Fibroblast of lung (primary cell): Measurements from ENCODE around the gene TBX3. TPM values are rescaled to one million over a fixed set of nuclear protein-coding genes. Genes with fewer than 3 reads are reported as not detected.
"Not testable (repeated sequence)": the region's sequence is repeated elsewhere in the genome, so short reads cannot be mapped to it uniquely, and the experiment has no call there.

Source experiments
- DNase-seq, 2 donors: peaks; one replicate each; pipeline versions ENCODE4 v3.0.0 to v3.0.0-alpha.2; 2010; ENCODE audit warnings: low read depth in 2 of 2
- H2AFZ ChIP-seq: 2 replicates; pipeline ENCODE4 v1.5.1; 2012; ENCODE audit warnings: low read length, control low read depth, inconsistent platforms
- H3K27ac ChIP-seq: 2 replicates; pipeline ENCODE4 v1.5.1; 2011; ENCODE audit warnings: low read length, control low read depth; ENCODE audit not compliant: insufficient read depth
- H3K27me3 ChIP-seq: 2 replicates; pipeline ENCODE4 v1.5.1; 2011; ENCODE audit warnings: mild to moderate bottlenecking, low read length; ENCODE audit not compliant: control insufficient read depth, insufficient read depth
- H3K36me3 ChIP-seq: 2 replicates; pipeline ENCODE4 v1.5.1; 2011; ENCODE audit warnings: low read length; ENCODE audit not compliant: control insufficient read depth, insufficient read depth
- H3K4me1 ChIP-seq: 2 replicates; pipeline ENCODE4 v1.5.1; 2011; ENCODE audit warnings: low read length; ENCODE audit not compliant: control insufficient read depth, insufficient read depth; ENCODE audit errors: extremely low read depth
- H3K4me2 ChIP-seq: 2 replicates; pipeline ENCODE4 v1.5.1; 2011; ENCODE audit warnings: low read length, control low read depth; ENCODE audit not compliant: insufficient read depth; ENCODE audit errors: extremely low read depth
- H3K4me3 ChIP-seq, 4 experiments: fragments of 200-600 bp in 1 of 4; sonication (generic) in 1 of 4; replicated peaks in 1 of 4; 2 replicates each; pipeline ENCODE4 v1.5.1; 2011 to 2016; ENCODE audit warnings: low read length in 4 of 4, low read depth in 3 of 4, mild to moderate bottlenecking in 3 of 4, control low read depth in 2 of 4, inconsistent platforms in 1 of 4, mixed read lengths in 1 of 4; ENCODE audit not compliant: insufficient read depth in 1 of 4; ENCODE audit errors: control extremely low read depth in 1 of 4
- H3K79me2 ChIP-seq: 2 replicates; pipeline ENCODE4 v1.5.1; 2012; ENCODE audit warnings: mild to moderate bottlenecking, low read length, inconsistent platforms; ENCODE audit not compliant: control insufficient read depth, insufficient read depth
- H3K9ac ChIP-seq: 2 replicates; pipeline ENCODE4 v1.5.1; 2011; ENCODE audit warnings: mild to moderate bottlenecking, low read length, control low read depth; ENCODE audit not compliant: insufficient read depth
- H3K9me3 ChIP-seq: 2 replicates; pipeline ENCODE4 v1.5.1; 2012; ENCODE audit warnings: low read depth, low read length; ENCODE audit not compliant: control insufficient read depth, insufficient read depth
- H4K20me1 ChIP-seq: 2 replicates; pipeline ENCODE4 v1.5.1; 2011; ENCODE audit warnings: low read length; ENCODE audit not compliant: control insufficient read depth, insufficient read depth; ENCODE audit errors: extremely low read depth
- CTCF ChIP-seq, 2 donors: IDR thresholded peaks in 1 of 2; conservative IDR thresholded peaks in 1 of 2; 1 replicate in 1 of 2; 2 replicates in 1 of 2; pipeline ENCODE4 v1.5.1; 2011 to 2012; ENCODE audit warnings: low read length in 2 of 2, control low read depth in 1 of 2, inconsistent platforms in 1 of 2, low read depth in 1 of 2, mild to moderate bottlenecking in 1 of 2
- EZH2 ChIP-seq: IDR thresholded peaks from 2 replicates; pipeline ENCODE4 v1.5.1; 2012; ENCODE audit warnings: low read length, control low read depth, mild to moderate bottlenecking; ENCODE audit errors: missing control alignments
- polyA plus RNA-seq, 2 donors: library from polyadenylated mRNA; depleted of rRNA in 1 of 2; stranded (reverse) in 1 of 2; unstranded in 1 of 2; fragments of >200 nt; gene quantifications; 2 replicates each; pipeline ENCODE4 v1.2.1, GENCODE V29; 2011 to 2012; ENCODE audit warnings: missing spikeins in 1 of 2
- total RNA-seq: library from RNA; depleted of rRNA; stranded (reverse); fragments of >200 nt; gene quantifications from 2 replicates; pipeline ENCODE4 v1.2.1, GENCODE V29; 2014

The TBX3 gene
- total and polyA plus RNA-seq, 2 donors (not counting 1 experiment from before 2014, with no cell fraction given) = 19.9 to 66.4 TPM

- H3K36me3 ChIP-seq = no peaks in the 10 kb centered on the region
- H3K4me3 ChIP-seq = no peak overlapping the region
- TF ChIP-seq EZH2 = no peak
- TF ChIP-seq CTCF (conservative IDR thresholded peaks at IDR 0.05 in 1 of 2, IDR thresholded peaks at IDR 0.05 in 1 of 2; ENCODE audit: low read depth in 1 of 2, low read length in 2 of 2) = no peak
- no peaks in the 10 kb centered on the region for H3K79me2 ChIP-seq
- no peak overlapping the region for H3K4me2 ChIP-seq
- H4K20me1 ChIP-seq = no peaks in the 10 kb centered on the region
- no peaks in the 10 kb centered on the region for H3K27me3 ChIP-seq
- H2AFZ ChIP-seq = no peak overlapping the region
- DNase-seq = no peak
- H3K9ac ChIP-seq = no peak overlapping the region
- H3K4me1 ChIP-seq = no peaks in the 10 kb centered on the region
- H3K27ac ChIP-seq = no peak overlapping the region
- no peaks in the 10 kb centered on the region for H3K9me3 ChIP-seq
Observed at GRCh38 chr12:114726092-114726710, 42.2 kb upstream of the TBX3 start.

- not testable (repeated sequence) for H4K20me1 ChIP-seq, H3K79me2 ChIP-seq, DNase-seq
Observed at GRCh38 chr12:114722176-114722575, 38.2 kb upstream of the TBX3 start.

GRCh38 chr12:114721266-114721665 lies 37.3 kb upstream of the TBX3 start:
- Histone ChIP-seq H3K4me1 (no peaks in the 10 kb centered on the region), H4K20me1 (no peaks in the 10 kb centered on the region), H3K4me3 (no peak overlapping the region), H3K27me3 (no peaks in the 10 kb centered on the region), H3K27ac (no peak overlapping the region), H3K36me3 (no peaks in the 10 kb centered on the region), H3K9me3 (no peaks in the 10 kb centered on the region), H3K79me2 (no peaks in the 10 kb centered on the region), H3K9ac (no peak overlapping the region), H3K4me2 (no peak overlapping the region), H2AFZ (no peak overlapping the region)
- no peak for DNase-seq
- TF ChIP-seq EZH2 (no peak), CTCF (conservative IDR thresholded peaks at IDR 0.05 in 1 of 2, IDR thresholded peaks at IDR 0.05 in 1 of 2; ENCODE audit: low read depth in 1 of 2, low read length in 2 of 2) (no peak)

More at GRCh38 chr12:114722176-114722575, 38.2 kb upstream of the TBX3 start:
- H3K27ac ChIP-seq, H3K9ac ChIP-seq, H3K4me1 ChIP-seq, H3K9me3 ChIP-seq, H3K4me3 ChIP-seq, H3K27me3 ChIP-seq, H3K4me2 ChIP-seq, H3K36me3 ChIP-seq, H2AFZ ChIP-seq: not testable (repeated sequence)
